Embryonic facial prominence (tissue), 1 donor: Measurements from ENCODE around the gene DDHD1.
"Not testable (repeated sequence)": the region's sequence is repeated elsewhere in the genome, so short reads cannot be mapped to it uniquely, and the experiment has no call there.

ENCODE experiments used
- DNase-seq: peaks from one replicate; pipeline ENCODE4 v3.0.0-alpha.2; 2016; ENCODE audit errors: extremely low spot score

DDHD1 gene

DNA sequence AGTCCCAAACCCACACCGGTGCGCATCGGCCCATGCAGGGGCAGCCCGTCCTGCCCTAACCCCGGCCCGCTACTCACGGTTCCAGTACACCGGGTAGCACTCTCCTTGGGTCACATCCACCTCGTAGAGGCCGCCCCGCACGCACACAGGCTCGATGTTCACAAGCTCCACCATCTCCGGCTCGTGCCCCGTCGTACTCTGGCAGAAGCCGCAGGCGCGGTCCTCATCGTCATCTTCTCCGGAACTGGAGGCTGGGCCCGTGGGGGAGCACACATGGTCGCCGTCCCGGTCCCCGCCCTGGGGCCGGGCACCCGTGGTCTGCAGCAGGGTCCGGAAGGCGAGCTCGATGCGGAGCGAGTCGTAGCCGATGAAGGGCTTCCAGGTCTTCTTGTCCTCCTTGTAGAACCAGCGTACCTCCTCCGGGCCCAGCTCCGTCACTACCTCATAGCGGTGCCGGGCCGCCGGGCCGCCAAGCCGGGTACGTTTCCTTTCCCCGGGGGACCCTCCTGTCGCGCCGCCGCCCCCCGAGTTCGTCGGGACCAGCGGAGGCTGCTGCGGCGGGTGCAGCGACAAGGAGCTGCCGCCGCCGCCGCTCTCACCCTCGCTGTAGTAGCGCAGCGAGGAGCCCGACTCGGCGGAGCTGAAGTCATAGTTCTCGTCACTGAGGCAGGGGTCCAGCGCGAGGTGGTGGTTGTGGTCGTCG, 788 bp downstream of the DDHD1 start:
- DNase-seq, result no peak

DNA sequence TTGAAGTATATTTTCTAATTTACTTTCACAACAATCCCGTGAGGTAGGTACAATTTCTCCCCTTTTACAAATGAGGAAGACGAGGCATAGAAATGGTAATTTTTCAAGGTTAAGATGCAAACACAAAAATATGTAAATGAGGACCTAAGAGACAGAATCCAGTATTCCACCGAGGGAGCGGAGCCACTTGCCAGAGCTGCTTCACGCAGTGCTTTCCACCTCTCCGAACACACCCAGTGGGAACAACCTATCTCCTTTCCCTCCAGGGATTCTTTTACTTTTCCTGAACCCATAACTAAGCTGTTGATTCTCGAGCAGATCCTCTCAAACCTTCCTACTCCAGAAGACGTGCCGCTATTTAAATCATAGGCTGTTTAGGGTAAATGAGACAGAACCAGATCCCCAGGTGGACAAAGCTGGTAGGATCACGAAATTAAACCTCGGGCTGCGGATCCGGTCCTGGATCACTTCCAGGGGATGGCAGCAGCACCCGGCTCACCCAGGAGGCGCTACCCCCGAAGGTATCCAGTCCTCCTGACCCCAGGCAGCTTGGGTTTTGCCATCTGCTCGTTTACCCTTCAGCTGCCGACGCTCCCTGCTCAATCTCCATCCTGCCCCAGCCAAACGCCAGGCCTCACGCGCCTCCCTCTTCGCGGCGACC, 1.5 kb downstream of the DDHD1 start:
- DNase-seq, result peak; percentile 16

DNA sequence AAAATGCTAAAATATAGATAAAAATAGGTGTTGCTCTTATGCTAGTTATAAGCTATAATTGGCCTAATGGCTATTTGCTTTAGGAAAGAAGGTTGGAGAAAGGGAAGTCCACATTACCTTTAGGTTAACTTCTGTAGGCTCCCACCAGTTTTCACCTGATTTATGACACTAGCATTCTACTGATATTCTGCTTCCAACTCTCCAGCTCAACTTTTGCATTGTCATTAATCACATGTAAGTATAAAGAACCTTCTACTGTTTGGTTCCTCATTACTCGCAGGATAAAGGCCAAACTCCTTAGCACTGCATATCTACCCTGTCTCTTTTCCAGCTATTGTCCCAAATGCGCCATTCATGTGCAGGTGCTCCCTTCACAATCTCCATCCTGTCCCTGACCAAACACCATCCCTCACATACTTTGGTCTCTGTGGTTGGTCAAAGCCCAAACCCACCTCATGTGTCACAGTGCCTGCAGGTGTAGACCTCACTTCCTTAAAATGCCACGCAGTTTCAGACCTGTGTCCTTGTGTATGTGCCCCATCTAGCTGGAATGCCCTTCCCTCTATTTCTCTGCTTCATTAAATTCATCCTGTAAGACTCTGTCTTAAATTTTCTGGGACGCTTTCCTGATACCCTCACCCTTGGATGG, 3.3 kb downstream of the DDHD1 start:
- DNase-seq, result no peak

DNA sequence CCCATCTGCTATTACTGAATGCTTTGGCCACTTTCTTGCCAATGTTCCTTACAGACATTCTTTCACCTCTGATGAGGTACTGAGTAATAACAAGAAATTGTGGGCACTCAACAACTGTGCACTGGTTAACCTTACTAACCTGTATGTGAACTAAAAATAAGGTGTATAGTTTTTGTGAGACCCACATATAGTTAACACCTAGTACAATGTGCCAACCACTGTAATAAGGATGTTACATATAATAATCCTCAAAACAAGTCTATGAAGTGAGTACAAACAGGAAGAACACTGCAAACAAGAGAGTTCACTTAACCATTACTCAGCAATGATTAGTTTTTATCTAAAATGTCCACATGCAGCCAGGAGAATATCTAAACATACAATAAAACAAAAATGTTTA, 4.5 kb downstream of the DDHD1 start:
- no peak for DNase-seq

DNA sequence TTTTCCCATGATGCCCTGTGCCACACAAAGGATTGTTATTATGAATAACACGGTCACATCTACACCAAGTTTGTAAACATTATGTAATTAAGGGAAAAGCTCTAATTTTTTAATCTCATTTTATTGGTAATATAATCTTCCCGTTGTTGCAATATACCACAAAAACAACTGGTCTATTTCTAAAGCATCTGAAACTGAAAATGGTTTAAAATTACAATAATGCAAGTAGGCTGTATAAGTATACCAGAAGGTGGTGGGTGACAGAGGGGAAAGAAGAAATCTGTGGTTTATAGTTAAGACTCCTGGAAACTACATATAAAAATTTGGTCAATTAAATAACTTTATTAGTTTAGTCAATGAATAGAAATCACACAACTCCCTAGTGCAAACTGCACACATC, 5.2 kb downstream of the DDHD1 start:
- DNase-seq, result no peak

DNA sequence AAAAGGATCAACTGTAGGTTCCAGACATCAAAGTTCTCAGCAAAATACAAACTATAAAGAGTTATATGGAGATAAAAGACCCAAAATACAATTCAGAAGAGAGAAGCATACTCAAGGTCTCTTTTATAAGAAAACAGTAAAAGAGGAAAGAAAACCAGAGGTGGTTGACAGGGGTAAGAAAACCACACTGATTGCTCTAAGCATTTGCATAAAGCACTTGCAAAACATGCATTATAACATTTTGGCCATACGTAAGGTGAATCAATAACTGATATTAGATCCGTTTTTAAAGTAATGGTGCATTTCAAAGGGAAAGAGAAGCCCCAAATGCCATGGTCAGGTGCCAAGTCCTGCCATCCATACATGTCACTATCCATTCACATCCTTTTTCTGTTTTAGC, 5.9 kb downstream of the DDHD1 start:
- DNase-seq, result no peak

DNA sequence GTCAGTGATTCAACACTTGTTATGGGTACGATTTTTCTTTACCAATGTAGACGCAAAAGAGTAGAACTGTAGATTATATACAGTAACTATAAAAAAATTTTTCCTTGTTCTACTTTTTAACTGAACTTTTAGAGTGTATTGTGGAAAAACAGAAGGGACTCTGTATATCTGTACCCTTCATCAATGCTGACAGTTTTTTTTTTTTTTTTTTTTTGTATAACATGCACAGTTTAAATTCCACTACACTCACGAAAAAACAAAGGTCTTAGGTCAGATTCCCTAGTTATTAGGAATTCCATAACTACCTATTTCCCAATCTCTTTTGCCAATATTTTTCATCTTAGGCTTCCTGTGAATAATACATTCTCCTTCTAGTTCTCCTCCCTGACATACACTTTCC, 6.4 kb downstream of the DDHD1 start:
- DNase-seq, result no peak

DNA sequence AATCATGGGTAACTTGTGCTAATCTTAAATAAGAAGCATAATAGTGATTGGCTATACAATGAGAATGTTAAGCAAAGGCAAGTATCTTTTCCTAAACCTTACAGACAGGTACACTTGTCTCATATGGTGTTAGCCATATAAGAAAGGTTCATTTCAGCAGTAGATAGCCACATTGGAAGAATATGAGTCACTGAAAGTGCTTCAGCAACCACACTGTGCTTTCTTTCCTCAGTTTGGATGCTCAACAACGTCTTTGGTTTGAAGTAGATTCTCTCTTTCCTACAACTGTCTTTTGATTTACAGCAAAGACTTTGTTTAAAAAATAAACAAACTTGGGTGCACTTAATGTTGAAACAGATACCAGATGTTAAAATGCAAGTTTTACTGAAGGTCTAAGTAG, 8.9 kb downstream of the DDHD1 start:
- DNase-seq, result no peak

DNA sequence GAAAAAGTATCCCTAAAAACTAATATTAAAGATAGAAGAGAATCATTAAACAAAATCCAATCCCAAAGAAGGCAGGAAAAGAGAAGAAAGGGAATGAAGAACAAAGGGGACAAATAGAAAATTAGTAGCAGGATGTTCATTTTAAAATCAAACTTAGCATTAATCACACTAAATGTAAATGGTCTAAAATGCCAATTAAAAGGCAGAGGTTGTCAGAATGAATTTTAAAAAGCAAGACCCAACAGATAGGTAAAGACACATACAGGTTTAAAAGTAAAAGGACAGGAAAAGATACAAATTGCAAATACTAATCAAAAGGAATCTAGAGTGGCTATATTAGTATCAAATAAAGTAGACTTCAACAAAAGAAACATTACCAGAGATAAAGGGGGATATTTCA, 12.5 kb downstream of the DDHD1 start:
- no peak for DNase-seq

DNA sequence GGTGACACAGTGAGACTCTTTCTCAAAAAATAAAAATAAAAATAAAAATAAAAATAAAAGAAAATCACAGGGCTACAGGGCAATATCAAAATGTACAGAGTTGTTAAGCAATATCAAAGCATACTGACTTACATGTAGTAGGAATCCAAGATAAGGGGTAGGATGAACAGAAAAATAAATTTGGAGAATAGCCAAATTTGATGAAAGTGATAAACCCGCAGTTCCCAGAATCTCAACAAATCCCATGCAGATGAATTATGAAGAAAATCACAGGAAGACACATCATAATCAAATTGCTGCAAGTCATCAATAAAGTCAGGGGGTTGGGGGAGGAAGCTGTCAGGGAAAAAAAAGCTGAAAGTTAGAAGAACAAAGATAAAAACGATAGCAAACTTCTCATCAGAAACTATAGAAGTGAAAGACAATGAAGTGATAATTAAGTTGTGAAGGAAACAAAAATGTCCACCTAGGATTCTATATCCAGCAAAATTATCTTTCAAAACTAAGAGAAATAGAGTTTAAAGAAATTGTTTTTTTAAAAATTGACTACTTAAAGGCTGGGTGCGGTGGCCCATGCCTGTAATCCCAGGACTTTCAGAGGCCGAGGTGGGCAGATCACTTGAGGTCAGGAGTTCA, 15.4 kb downstream of the DDHD1 start:
- DNase-seq, result no peak

DNA sequence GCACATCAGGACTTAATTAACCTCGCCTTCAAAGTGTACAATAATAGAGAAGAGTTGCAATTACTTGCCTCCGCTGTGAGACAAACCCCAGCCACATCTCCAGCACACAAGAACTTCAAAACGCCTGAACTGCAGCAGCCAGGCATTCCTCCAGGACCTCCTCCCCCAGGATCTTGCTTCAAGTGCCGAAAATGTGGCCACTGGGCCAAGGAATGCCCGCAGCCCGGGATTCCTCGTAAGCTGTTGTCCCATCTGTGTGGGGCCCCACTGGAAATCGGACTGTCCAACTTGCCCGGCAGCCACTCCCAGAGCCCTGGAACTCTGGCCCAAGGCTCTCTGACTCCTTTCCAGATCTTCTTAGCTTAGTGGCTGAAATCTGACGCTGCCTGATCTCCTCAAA, 22.6 kb downstream of the DDHD1 start:
- not testable (repeated sequence) for DNase-seq

DNA sequence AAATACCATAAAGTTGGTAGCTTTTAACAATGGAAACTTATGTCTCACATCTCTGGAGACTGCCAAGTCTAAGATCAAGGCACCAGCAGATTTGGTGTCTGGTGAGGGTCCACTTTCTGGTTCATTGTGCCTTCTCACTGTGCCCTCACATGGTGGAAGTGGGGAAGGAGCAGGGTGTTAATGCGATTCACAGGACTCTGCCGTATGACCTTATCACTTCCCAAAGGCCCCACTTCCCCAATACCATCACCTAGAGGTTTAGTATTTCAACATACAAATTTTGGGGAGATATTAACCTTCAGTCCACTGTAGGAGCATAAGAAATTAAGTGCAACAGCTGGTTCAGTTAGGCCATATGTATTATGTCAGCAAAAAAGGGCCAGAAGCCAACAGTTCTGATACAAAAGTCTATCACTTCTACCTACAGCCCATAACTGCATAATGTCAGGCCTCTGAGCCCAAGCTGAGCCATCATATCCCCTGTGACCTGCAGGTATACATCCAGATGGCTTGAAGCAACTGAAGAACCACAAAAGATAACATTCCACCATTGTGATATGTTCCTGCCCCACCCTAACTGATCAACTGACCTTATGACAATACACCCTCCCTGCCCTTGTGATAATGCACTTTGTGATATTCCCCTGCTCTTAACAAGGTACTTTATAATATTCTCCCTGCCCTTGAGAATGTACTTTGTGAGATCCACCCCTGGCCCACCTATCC, 24.7 kb downstream of the DDHD1 start:
- no peak for DNase-seq

DNA sequence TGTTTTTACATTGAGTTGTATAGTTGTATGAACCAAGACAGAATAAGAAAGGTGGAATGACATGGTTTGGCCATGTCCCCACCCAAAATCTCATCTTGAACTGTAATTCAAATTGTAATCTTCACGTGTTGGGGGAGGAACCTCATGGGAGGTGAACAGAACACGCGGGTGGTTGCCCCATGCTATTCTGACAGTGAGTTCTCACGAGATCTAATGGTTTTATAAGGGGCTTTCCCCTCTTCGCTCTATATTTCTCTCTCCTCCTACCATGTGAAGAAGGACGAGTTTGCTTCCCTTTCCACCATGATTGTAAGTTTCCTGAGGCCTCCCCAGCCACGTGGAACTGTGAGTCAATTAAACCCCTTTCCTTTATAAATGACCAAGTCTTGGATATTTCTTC, 25.3 kb downstream of the DDHD1 start:
- DNase-seq, result no peak

DNA sequence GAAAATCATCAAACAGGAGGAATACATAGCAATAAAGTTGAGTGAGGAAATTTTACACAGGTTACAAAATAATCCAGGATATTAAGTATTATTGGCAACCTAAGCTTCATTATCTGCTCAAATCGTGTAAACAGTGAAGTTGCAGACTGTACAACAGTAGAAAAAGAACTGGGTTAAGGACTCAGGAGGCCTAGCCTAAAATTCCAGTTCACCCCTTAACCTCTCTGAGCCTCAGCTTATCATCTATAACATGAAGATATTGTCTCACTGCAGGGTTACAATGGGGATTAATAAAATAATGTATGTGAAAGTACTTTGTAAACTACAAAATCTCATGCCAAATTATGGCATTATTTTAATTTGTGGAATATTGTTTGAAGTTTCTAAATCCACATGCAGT, 26.0 kb downstream of the DDHD1 start:
- no peak for DNase-seq

DNA sequence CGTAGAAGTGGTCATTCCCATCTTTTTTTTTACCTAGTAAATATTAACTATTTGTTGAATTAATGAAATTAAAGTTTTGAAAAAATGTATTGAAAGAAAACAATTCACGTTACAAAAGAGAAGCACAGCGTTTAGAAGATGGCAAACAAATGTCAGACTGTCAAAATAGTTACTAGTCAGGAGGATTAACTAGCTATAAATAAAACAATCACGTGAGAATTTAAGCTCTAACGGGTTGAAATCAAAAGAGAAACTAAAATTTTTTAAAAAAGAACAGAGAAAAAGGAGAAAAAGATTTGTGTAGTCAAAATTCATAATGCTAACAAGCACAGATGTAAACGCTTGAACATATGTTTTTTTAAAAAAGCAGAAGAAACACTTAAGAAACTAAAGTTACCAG, 26.4 kb downstream of the DDHD1 start:
- DNase-seq, result no peak

DNA sequence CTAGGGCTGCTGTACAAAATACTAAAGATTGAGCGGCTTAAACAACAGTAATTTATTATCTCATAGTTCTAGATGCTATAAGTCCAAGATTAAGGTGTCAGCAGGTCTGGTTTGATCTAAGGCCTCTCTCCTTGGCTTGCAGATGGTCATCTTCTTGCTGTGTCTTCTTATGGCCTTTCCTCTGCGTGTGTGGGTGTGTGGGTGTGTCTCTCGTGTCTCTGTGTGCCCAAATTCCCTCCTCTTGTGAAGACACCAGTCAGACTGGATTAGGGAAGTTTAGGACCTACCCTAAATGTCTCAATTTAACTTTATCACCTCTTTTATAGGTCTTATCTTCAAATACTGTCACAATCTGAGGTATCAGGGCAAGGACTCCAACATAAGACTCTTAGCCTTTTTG, 28.3 kb downstream of the DDHD1 start:
- DNase-seq, result no peak

DNA sequence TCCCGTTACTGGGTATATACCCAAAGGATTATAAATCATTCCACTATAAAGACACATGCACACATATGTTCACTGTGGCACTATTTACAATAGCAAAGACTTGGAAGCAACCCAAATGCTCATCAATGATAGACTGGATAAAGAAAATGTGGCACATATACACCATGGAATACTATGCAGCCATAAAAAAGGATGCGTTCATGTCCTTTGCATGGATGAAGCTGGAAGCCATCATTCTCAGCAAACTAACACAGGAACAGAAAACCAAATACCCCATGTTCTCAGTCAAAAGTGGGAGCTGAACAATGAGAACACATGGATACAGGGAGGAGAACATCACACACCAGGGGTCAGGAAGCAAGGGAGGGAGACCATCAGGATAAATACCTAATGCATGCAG, 31.7 kb downstream of the DDHD1 start:
- not testable (repeated sequence) for DNase-seq

DNA sequence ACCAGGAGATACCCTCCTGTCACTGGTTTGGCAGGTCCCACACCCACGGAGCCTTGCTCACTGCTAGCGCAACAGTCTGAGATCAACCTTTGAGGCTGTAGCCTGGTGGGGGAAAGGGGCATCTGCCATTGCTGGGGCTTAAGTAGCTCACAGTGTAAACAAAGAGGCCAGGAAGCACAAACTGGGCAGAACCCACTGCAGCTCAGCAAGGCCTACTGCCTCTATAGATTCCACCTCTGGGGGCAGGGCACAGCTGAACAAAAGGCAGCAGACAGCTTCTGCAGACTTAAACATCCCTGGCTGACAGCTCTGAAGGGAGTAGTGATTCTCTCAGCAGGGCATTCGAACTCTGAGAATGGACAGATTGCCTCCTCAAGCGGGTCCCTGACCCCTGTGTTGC, 35.6 kb downstream of the DDHD1 start:
- not testable (repeated sequence) for DNase-seq

DNA sequence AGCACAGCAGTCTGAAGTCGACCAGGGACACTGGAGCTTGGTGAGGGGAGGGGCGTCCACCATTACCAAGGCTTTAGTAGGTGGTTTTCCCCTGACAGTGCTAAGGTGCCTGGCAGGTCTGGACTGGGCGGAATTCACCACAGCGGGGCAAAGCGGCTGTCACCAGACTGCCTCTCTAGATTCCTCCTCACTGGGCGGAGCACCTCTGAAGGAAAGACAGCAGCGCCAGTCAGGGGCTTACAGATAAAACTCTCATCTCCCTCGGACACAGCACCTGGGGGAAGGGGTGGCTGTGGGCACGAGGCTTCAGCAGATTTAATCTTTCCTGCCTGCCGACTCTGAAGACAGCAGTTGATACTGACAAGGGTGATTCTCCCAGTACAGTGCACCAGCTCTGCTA, 39.1 kb downstream of the DDHD1 start:
- DNase-seq, result no peak

DNA sequence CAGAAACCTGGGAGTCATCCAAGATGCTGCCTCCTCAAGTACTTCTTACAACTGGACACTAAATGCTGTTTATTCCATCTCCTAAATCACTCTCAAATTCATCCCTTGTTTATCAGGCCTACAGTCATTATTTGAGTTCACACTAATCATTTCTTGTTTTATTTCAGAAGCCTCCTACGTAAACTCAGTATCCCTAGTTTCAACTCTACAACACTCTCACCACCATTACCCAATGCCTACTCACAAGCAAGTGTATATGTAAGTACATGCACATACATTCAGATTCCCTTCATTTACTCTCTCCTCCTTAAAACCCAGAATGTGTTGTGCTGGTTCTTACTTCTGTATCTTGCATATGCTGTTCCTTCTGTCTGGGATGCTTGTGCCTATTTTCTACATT, 43.0 kb downstream of the DDHD1 start:
- no peak for DNase-seq

DNA sequence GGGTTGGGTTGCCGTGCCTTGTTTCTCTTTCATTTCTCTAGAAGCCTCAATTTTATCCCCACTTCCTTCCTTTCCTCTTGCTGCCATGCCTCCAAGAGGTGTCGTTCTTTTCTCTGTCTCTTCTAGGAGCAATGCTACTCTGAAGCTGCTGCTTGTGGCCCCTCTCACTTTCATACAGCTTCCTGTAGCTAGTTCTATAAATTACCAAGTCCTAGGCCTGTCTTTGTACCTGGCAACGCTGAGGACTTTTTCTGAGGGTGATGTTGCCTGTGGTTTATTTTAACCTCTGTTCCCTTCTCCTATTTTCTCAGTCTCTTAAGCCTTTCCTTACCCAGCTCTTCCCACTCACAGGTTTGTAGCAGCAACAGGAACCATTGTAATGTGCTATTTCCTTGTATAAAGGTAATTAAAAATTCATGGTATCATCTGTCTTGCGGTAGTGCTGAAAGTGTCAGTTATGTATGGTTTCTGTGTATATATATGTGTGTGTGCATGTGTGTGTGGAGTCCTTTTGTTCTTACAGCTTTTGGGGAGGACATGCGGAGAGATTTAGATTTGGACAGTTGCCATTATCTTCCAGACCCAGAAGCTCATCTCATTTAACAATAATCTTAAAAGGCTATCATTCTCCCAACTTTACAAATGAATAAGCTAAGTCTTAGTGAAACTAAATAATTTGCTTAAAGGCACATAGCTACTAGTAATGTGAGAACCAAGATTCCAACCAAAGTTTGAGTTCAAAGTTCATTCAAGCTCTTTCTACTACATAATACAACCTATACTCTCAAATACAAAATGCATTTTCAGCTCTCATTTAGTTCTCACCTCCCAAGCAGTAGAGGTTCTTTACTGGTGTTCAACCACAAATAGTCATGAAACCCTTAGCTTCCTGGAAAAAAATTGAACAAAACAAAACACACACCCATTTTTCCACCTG, 43.8 kb downstream of the DDHD1 start:
- DNase-seq, result no peak
